OCI-LY3 (cell line): Measurements from ENCODE around the gene VPS35L.

Experiments
- CTCF ChIP-seq: fragments of 200-600, 300-600 bp; sonication (generic); IDR thresholded peaks from 2 replicates; pipeline ENCODE4 v1.5.1; 2014; ENCODE audit warnings: antibody characterized with exemption, low read length, low read depth
- EZH2phosphoT487 ChIP-seq: fragments of 200-600 bp; shearing (Covaris generic); IDR thresholded peaks from 2 replicates; pipeline ENCODE4 v1.6.1; 2018; ENCODE audit warnings: antibody characterized with exemption, mixed run types, low read depth

GRCh38 chr16:19704321-19705145 lies 149.0 kb downstream of the VPS35L start:
- TF ChIP-seq CTCF: no peak
- no peak for TF ChIP-seq EZH2phosphoT487
